Lower lobe of right lung (tissue), 2 donors: ENCODE results near the gene MGAT5. TPM values are rescaled to one million over a fixed set of nuclear protein-coding genes. Genes with fewer than 3 reads are reported as not detected.

Experiments used
- ATAC-seq, 2 donors: fragments of 200-7000 bp; cut with Tn5 transposase; one replicate each; pipeline ENCODE4 v1.9.1; 2020 to 2022; ENCODE audit warnings: mild to moderate bottlenecking in 2 of 2, moderate library complexity in 2 of 2
- DNase-seq: peaks from one replicate; pipeline ENCODE4 v3.0.0-alpha.2; 2020
- H3K27ac ChIP-seq: fragments of 200-600 bp; one replicate; pipeline ENCODE4 v1.8.0; 2022
- H3K27me3 ChIP-seq: fragments of 200-600 bp; one replicate; pipeline ENCODE4 v1.8.0; 2022; ENCODE audit warnings: low read depth
- H3K36me3 ChIP-seq: fragments of 200-600 bp; one replicate; pipeline ENCODE4 v1.8.0; 2022; ENCODE audit warnings: mild to moderate bottlenecking
- H3K4me1 ChIP-seq: fragments of 200-600 bp; one replicate; pipeline ENCODE4 v1.8.0; 2022
- H3K4me3 ChIP-seq: fragments of 200-600 bp; one replicate; pipeline ENCODE4 v1.8.0; 2022; ENCODE audit warnings: mild to moderate bottlenecking
- H3K9me3 ChIP-seq: fragments of 200-600 bp; one replicate; pipeline ENCODE4 v1.8.0; 2022
- intact Hi-C: fragments of 100-400 bp; cut with DNase I; formaldehyde crosslinking; loops from one replicate; pipeline ENCODE4 v1.11.0; 2022
- total RNA-seq: library from RNA; stranded (reverse); fragmentation: NEBNext Ultra II Directional; extraction: Animal tissue kit (Norgen Biotek cat#: 25700); gene quantifications from one replicate; pipeline ENCODE4 v1.2.1, GENCODE V29; 2021
- TF ChIP-seq, protein P1 (sequence below): fragments of 200-600 bp; IDR thresholded peaks from one replicate; pipeline ENCODE4 v1.8.0; 2022; ENCODE audit warnings: antibody characterized with exemption, mild to moderate bottlenecking
- donor health status: DM: no; HTN: yes; CAD: no; lungs with severe emphysema.

The MGAT5 gene
- total RNA-seq, 1 donor from 2014 or later = 61.7 TPM

DNA sequence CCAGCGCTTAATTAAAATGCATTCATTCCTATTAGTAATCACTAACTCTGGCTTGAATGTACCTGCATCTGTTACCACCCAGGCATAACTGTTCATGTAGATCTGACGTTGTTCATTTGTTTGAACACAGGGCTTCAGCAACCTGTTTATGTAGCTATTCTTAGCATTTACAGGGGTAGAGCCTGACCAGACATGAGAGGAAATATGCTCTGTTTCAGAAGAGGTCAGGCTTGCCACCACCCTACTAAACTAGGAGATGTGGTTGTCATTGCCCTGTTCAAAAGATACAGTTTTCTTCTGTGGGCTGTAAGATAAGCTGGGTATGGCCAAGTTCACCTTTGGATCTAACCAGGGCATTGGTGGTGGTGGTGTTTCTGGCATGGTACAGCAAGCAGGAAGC lies 8.8 kb downstream of the MGAT5 start:
- Histone ChIP-seq H3K9me3 (no peaks in the 10 kb centered on the region), H3K4me3 (no peak overlapping the region), H3K36me3 (no peaks in the 10 kb centered on the region), H3K4me1 (peaks cover 29% of the 10 kb centered on the region), H3K27me3 (no peaks in the 10 kb centered on the region), H3K27ac (no peak overlapping the region)
- intact Hi-C loops = no loop called here
- DNase-seq (no peak), ATAC-seq (no peak)
- TF ChIP-seq, protein P1, sequence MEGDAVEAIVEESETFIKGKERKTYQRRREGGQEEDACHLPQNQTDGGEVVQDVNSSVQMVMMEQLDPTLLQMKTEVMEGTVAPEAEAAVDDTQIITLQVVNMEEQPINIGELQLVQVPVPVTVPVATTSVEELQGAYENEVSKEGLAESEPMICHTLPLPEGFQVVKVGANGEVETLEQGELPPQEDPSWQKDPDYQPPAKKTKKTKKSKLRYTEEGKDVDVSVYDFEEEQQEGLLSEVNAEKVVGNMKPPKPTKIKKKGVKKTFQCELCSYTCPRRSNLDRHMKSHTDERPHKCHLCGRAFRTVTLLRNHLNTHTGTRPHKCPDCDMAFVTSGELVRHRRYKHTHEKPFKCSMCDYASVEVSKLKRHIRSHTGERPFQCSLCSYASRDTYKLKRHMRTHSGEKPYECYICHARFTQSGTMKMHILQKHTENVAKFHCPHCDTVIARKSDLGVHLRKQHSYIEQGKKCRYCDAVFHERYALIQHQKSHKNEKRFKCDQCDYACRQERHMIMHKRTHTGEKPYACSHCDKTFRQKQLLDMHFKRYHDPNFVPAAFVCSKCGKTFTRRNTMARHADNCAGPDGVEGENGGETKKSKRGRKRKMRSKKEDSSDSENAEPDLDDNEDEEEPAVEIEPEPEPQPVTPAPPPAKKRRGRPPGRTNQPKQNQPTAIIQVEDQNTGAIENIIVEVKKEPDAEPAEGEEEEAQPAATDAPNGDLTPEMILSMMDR = no peak

DNA sequence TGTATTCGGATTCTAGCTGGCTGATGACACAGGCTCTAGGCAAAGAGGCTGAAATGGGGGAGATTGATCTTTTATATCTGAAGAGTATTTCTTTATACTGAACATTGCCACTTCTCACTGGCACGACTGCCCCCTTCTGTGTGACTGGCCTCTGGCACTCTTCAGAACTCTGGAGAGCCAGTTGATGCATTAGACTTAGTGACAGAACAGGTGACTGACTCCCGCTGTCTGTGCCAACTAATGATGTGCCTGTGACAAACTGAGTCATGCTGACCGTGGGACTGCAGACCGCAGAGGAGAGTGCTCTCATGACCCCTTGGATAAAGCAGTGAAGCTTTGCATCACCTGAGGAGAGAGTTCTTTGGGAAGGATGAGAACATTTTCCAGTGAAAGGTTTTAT lies 14.4 kb downstream of the MGAT5 start:
- H3K4me3 ChIP-seq = no peak overlapping the region
- TF ChIP-seq, protein P1 = no peak
- no peak overlapping the region for H3K27ac ChIP-seq
- intact Hi-C loops = no loop called here
- H3K9me3 ChIP-seq = no peaks in the 10 kb centered on the region
- ATAC-seq (no peak), DNase-seq (no peak)
- H3K4me1 ChIP-seq = no peaks in the 10 kb centered on the region
- H3K27me3 ChIP-seq = no peaks in the 10 kb centered on the region
- H3K36me3 ChIP-seq = peaks cover 17% of the 10 kb centered on the region

DNA sequence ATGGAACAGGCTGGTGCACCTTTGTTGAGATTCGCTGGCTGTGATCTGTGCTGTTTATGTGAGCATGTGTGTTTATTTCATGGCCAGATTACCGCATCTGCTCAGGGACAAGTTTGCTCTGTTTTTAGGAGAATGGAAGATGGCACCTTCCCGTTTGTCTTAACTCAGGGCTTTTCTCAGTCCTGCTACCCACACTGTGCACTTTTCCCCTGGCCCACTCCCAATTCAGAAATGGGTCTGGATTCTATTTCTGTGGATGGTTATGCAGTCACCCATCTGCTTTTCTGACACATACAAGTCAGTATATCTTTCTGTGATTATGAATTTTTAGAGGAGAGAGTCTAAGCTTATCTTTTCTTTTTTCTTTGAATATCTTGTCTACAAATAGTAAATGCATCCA lies 15.4 kb downstream of the MGAT5 start:
- ATAC-seq = no peak
- Histone ChIP-seq H3K27me3 (no peaks in the 10 kb centered on the region), H3K4me1 (no peaks in the 10 kb centered on the region), H3K9me3 (no peaks in the 10 kb centered on the region), H3K36me3 (peaks cover 17% of the 10 kb centered on the region), H3K27ac (no peak overlapping the region), H3K4me3 (no peak overlapping the region)
- TF ChIP-seq, protein P1 = no peak
- intact Hi-C loops = no loop called here
- DNase-seq = no peak

DNA sequence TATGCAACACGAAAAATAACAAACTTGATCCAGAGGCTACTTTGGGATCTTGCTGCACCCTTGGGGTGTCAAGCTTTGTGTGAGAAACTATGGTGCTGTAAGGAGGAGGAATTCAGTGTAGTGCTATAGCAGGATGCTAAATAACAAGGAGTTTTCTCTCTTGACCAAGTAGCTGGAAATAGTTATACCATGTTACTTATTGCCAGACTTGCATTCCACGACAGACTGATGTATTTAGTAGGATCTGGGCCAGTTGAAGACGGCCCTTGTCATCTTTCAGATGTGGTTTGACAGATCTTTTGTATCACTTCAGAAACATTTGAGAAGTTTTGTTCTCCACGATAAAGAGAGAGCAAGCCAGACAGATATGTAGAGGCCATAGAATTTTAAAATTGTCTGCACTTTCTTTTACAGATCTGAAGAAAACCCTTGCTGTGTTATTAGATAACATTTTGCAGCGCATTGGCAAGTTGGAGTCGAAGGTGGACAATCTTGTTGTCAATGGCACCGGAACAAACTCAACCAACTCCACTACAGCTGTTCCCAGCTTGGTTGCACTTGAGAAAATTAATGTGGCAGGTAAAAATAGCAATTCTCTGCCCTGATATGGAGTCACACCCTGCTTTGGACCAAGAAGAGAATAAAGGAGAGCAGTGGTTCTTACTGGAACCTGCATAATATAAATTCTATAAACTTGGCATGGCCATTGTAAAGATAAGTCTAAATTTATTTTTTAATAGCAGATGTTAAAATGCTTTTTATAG lies 16.3 kb downstream of the MGAT5 start:
- ATAC-seq = no peak
- Histone ChIP-seq H3K4me3 (no peak overlapping the region), H3K4me1 (no peaks in the 10 kb centered on the region), H3K36me3 (peaks cover 17% of the 10 kb centered on the region), H3K27ac (no peak overlapping the region), H3K27me3 (no peaks in the 10 kb centered on the region), H3K9me3 (no peaks in the 10 kb centered on the region)
- no peak for DNase-seq
- intact Hi-C loops = no loop called here
- TF ChIP-seq, protein P1 = no peak

DNA sequence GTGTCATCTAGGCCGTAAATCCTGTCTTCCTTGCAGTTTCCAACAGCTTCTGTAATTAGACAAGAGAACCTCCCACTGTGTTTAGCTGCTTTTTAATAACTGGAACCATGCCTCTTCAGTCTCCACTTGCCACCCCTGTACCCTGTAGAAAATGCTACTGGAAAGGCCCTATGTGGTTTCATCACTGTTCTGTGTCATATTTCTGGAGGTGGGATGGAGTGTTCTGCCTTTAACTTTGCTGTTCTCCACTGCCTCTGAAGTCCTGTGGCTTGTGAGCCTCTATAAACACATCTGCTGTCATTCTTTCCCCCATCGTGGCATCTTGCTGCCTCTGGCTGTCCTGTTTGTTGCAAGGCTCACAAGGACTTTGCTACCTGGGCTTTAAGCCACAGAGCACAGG lies 17.9 kb downstream of the MGAT5 start:
- Histone ChIP-seq H3K27ac (no peak overlapping the region), H3K36me3 (peaks cover 17% of the 10 kb centered on the region), H3K4me3 (no peak overlapping the region), H3K27me3 (no peaks in the 10 kb centered on the region), H3K9me3 (no peaks in the 10 kb centered on the region), H3K4me1 (no peaks in the 10 kb centered on the region)
- TF ChIP-seq, protein P1 = no peak
- intact Hi-C loops = no loop called here
- DNase-seq = no peak
- ATAC-seq = no peak
